Kidney (tissue), 14 donors: ENCODE results near the gene CRHR2. TPM values are rescaled to one million over a fixed set of nuclear protein-coding genes. Genes with fewer than 3 reads are reported as not detected.

Source experiments
- DNase-seq, 5 donors: peaks; one replicate each; pipeline ENCODE4 v3.0.0-alpha.2; 2013 to 2020
- FAIRE-seq: peaks from 2 replicates; lab custom pipeline; 2012; peaks lifted over from hg19 to GRCh38; lab: Jason Lieb, UNC
- H3K27ac ChIP-seq, 2 donors: one replicate each; pipeline ENCODE4 v1.7.0; 2013; ENCODE audit warnings: low read depth in 2 of 2, low read length in 2 of 2, inconsistent platforms in 1 of 2
- H3K27me3 ChIP-seq: one replicate; pipeline ENCODE4 v1.7.1; 2013; ENCODE audit warnings: low read length, inconsistent platforms; ENCODE audit not compliant: control insufficient read depth, insufficient read depth
- H3K36me3 ChIP-seq, 3 donors: one replicate each; pipeline versions ENCODE4 v1.7.0 to v1.7.1; 2013; ENCODE audit warnings: low read length in 3 of 3, control low read depth in 1 of 3, inconsistent platforms in 1 of 3; ENCODE audit not compliant: insufficient read depth in 3 of 3, control insufficient read depth in 2 of 3
- H3K4me1 ChIP-seq, 3 donors: one replicate each; pipeline versions ENCODE4 v1.7.0 to v1.7.1; 2013; ENCODE audit warnings: low read length in 3 of 3, inconsistent platforms in 1 of 3, low read depth in 1 of 3; ENCODE audit not compliant: control insufficient read depth in 2 of 3, insufficient read depth in 2 of 3
- H3K4me3 ChIP-seq, 3 donors: one replicate each; pipeline versions ENCODE4 v1.7.0 to v1.8.1; 2013; ENCODE audit warnings: low read length in 3 of 3, control low read depth in 1 of 3, inconsistent platforms in 1 of 3
- H3K9ac ChIP-seq, 3 donors: one replicate each; pipeline versions ENCODE4 v1.7.0 to v1.7.1; 2013; ENCODE audit warnings: low read length in 3 of 3, control low read depth in 1 of 3, inconsistent platforms in 1 of 3
- H3K9me3 ChIP-seq, 3 donors: one replicate each; pipeline versions ENCODE4 v1.7.0 to v1.7.1; 2013; ENCODE audit warnings: low read length in 3 of 3, control low read depth in 1 of 3, inconsistent platforms in 1 of 3; ENCODE audit not compliant: control insufficient read depth in 2 of 3, insufficient read depth in 1 of 3
- CTCF ChIP-seq: IDR thresholded peaks from 3 replicates; pipeline ENCODE4 v1.5.1; 2012; ENCODE audit warnings: mild to moderate bottlenecking, moderate library complexity, borderline replicate concordance; ENCODE audit not compliant: insufficient read depth; ENCODE audit errors: extremely low read depth
- intact Hi-C: fragments of 100-400 bp; cut with DNase I; formaldehyde crosslinking; loops from one replicate; pipeline ENCODE4 v1.11.1; 2022
- polyA plus RNA-seq: library from polyadenylated mRNA; stranded (reverse); fragments of 350-450 nt; fragmentation: Illumina TruSeq; extraction: RNeasy Lipid Tissue Mini Kit (QIAGEN cat#74804); gene quantifications from one replicate; pipeline ENCODE4 v1.2.3, GENCODE V29; 2014; ENCODE audit warnings: low read depth, low replicate concordance; ENCODE audit not compliant: insufficient read depth
- total RNA-seq: library from RNA; stranded (reverse); fragmentation: NEBNext Ultra II Directional; extraction: Animal tissue kit (Norgen Biotek cat#: 25700); gene quantifications from one replicate; pipeline ENCODE4 v1.2.1, GENCODE V29; 2021
- donor health status: control.
- donor health status: control.
- donor health status: control.
- donor health status: control.
- donor health status: control.
- donor health status: DM: yes; HTN: yes; CAD: no.
- donor health status: Normal renal cell carcinoma (clear cell type).

CRHR2 gene
- total and polyA plus RNA-seq, 2 donors from 2014 or later = not detected

- Histone ChIP-seq H3K9ac (no peak overlapping the region), H3K4me1 (no peaks in the 10 kb centered on the region), H3K4me3 (no peak overlapping the region), H3K9me3 (no peaks in the 10 kb centered on the region), H3K27me3 (peaks cover 2% of the 10 kb centered on the region), H3K36me3 (no peaks in the 10 kb centered on the region), H3K27ac (no peak overlapping the region)
- no peak for FAIRE-seq
- intact Hi-C loops = no loop called here
- TF ChIP-seq CTCF = no peak
- no peak for DNase-seq
Observed at GRCh38 chr7:30674876-30675275, 7.4 kb downstream of the CRHR2 start.

- peaks cover 2% of the 10 kb centered on the region for H3K27me3 ChIP-seq
- H3K9ac ChIP-seq = no peak overlapping the region
- no peak overlapping the region for H3K4me3 ChIP-seq
- FAIRE-seq = no peak
- no peaks in the 10 kb centered on the region for H3K4me1 ChIP-seq
- no peak overlapping the region for H3K27ac ChIP-seq
- no peaks in the 10 kb centered on the region for H3K36me3 ChIP-seq
- no peak for DNase-seq
- no peaks in the 10 kb centered on the region for H3K9me3 ChIP-seq
- no peak for TF ChIP-seq CTCF
- intact Hi-C loops = no loop called here
Observed at GRCh38 chr7:30674420-30674819, 7.8 kb downstream of the CRHR2 start.

- H3K27ac ChIP-seq = no peak overlapping the region
- DNase-seq (peak in 4 of 5 donors; percentile 69 to 94 (median 84)), FAIRE-seq (no peak)
- no peaks in the 10 kb centered on the region for H3K9me3 ChIP-seq
- no peak overlapping the region for H3K4me3 ChIP-seq
- no peak overlapping the region for H3K9ac ChIP-seq
- no peak for TF ChIP-seq CTCF
- no peaks in the 10 kb centered on the region for H3K4me1 ChIP-seq
- no peaks in the 10 kb centered on the region for H3K27me3 ChIP-seq
- H3K36me3 ChIP-seq = no peaks in the 10 kb centered on the region
- intact Hi-C loops = no loop called here
Observed at GRCh38 chr7:30671793-30672465, 10.3 kb downstream of the CRHR2 start.

- Histone ChIP-seq H3K27me3 (no peaks in the 10 kb centered on the region), H3K9ac (no peak overlapping the region), H3K4me3 (no peak overlapping the region), H3K36me3 (no peaks in the 10 kb centered on the region), H3K9me3 (no peaks in the 10 kb centered on the region), H3K4me1 (no peaks in the 10 kb centered on the region), H3K27ac (no peak overlapping the region)
- FAIRE-seq (no peak), DNase-seq (no peak)
- TF ChIP-seq CTCF = no peak
- intact Hi-C loops = no loop called here
Observed at GRCh38 chr7:30668102-30668501, 14.2 kb downstream of the CRHR2 start.
